CD4-positive, alpha-beta T cell treated with Interleukin-12 subunit alpha and Interleukin-12 subunit beta, for 1 hour (primary cell): Measurements from ENCODE around the gene NAAA.
"Not testable (repeated sequence)": the region's sequence is repeated elsewhere in the genome, so short reads cannot be mapped to it uniquely, and the experiment has no call there.

Experiments used
- DNase-seq: peaks from one replicate; pipeline ENCODE4 v3.0.0-alpha.2; 2020

NAAA gene

GRCh38 chr4:75940692-75941253, at the start of gene NAAA:
TSS of gene NAAA (minus strand) at chr4:75941013. CDS start at chr4:75940949, 64 bp downstream.
- DNase-seq: peak; percentile 84

DNA sequence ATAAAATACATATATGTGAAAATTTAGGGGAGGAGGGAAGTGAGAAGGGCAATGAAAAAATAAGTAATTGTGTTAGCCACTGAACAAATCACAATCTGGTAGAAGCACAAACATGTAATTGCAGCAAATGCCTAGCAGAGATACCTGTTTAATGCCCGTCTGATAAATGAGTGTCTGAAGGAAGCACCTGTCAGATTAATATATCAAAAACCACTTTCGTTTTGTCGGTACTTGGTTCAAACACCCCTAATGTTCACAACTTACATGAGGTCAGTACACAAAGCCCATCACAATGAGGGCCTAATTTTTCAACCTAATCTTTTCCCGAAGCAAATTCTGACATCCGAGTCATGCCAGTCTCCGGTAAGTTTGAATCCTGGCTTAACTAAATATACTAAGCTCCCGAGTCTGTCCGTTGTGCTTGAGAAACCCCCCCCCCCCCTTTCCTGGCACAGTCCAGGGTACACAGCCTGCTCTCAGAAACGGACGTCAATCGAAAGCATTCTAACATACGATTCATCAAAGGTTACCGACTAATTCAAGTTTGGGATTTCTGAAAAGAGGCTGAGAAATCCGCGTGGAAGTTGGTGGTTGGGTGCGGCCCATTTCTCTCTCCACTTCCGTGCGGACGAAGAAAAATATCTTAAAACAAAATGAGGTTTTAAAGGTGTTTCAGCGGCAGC, 49.2 kb upstream of the NAAA start:
- peak; percentile 10 for DNase-seq

DNA sequence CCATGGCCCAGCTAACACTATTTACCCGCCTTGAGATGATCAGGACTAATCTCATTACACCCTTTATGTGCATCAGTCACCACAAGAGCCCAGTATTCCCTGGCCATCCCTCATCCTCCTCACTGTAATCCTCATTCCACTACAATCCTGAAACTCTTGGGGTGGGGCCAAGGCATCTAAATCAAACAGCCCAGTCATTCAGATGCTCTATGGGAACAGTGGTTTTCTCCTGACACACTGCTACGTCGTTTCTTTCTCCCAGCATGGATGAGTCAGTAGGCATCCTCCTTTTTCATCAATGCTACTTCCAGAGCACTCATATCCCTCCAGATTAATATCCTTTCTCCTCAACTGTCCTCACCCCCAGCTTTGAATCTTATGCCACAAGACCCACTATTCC, 44.3 kb upstream of the NAAA start:
- no peak for DNase-seq

- no peak for DNase-seq
Measured at GRCh38 chr4:75980576-75980975, 39.8 kb upstream of the NAAA start.

DNA sequence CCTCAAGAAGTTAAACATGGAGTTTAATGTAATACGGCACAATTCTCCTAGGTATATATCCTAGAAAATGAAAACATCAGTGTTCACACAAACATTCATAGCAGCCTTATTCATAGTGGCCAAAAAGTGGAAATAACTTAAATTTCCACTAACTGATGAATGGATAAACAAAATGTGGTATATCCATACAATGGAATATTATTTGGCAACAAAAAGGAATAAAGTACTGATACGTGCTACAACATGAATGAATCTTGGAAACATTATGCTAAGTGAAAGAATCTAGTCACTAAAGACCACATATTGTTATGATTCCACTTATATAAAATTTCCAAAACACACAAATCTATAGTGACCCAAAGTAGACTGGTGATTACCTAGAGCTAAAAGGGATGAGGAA, 35.4 kb upstream of the NAAA start:
- no peak for DNase-seq

DNA sequence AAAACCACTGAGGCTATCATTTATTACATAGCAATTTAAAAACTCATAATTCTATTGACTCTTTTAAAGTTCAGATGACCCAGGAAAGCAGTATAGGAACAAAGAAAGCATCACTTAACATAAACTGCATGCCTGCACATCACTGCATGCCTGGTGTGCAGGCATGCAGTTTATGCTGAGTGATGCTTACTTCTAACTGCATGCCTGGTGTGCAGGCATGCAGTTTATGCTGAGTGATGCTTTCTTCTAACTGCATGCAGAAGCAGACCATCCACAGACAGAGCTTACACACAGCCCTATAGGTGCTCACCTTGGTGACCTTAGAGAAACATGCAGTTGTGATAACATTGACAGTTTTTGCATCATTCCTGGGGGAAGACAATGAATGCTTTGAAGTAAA, 33.0 kb upstream of the NAAA start:
- no peak for DNase-seq

DNA sequence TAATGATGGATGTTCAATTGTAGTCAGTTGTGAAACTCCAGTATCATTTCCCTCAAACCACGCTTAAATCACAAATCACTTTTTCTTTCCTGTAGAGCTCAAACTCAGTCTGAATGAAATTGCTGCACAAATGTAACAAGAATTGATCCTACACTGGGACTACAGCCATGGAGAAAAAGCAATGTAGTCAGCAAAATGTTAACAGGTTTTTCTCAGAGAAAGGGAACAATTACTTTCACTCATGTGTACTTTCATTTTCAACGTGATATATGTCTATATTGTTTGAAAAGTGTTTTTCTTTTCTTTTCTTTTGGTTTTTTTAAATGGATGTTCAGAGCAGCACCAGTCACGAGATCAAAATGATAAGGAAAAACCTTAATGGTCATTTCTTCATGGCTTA, 27.3 kb upstream of the NAAA start:
- no peak for DNase-seq

DNA sequence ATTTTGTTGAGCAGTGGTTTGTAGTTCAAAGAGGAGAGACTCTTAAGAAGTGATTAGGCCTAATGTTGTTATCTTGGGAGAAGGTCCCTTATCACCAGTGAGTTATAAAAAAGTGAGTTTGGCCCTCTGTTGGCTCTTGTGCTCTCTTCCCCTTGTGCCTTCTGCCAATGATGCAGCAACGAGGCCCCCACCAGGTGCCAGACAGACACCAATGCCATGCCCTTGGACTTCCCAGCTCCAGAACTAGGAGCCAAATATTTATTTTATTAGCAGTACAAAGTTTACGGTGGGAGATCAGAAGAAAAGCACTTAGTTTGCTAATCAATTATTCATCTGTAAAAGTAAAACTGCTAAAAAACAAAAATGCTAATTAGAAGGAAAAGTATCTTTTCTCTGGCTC, 22.7 kb upstream of the NAAA start:
- DNase-seq: no peak

DNA sequence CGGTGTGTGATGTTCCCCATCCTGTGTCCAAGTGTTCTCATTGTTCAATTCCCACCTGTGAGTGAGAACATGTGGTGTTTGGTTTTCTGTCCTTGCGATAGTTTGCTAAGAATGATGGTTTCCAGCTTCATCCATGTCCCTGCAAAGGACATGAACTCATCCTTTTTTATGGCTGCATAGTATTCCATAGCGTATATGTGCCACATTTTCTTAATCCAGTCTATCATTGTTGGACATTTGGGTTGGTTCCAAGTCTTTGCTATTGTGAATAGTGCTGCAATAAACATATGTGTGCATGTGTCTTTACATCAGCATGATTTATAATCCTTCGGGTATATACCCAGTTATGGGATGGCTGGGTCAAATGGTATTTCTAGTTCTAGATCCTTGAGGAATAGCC, 21.3 kb upstream of the NAAA start:
- DNase-seq: not testable (repeated sequence)

GRCh38 chr4:75958546-75958945, 17.7 kb upstream of the NAAA start:
- not testable (repeated sequence) for DNase-seq

GRCh38 chr4:75954811-75955210, 14.0 kb upstream of the NAAA start:
- not testable (repeated sequence) for DNase-seq

- no peak for DNase-seq
Measured at GRCh38 chr4:75953509-75953908, 12.7 kb upstream of the NAAA start.

- DNase-seq: no peak
Measured at GRCh38 chr4:75950213-75950815, 9.5 kb upstream of the NAAA start.

GRCh38 chr4:75948822-75949444, 8.1 kb upstream of the NAAA start:
- no peak for DNase-seq

DNA sequence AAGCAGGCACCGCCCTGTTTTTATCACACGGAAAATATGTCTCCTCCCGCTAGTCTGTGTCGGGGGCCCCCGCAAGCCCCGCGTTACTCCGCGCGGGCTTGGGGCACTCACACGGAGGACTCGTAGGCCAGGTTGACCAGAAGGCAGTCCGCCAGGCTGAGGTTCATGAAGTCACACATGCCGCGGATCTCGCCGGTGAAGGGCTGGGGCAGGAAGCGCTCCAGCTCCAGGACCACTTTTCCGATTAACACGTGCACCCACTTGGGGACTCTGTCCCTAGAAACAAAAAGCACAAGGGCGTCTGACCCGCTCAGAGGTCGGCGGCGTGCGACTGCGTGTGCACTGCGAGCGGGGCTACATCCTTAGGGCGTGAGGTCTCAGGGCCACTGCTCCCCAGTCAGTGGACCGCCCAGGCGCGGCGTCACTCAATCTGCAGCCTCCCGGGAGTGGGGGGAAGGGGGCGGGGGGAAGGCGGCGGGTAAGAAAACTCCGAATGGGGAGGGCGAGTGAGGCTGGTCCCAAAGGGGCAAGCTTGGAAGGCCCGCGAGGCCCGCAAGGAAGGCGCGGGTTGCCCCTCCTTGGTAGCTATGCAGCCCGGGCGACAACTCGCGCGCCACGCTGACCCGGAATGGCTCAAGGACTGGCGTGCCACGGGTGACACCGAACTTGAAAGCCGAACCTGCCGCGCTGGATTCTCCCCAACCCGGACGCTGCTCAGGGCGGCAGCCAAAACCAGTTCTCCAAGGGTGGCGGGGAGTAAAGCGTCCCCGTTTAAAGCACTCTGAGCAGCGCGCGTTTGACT, 722 bp downstream of the NAAA start:
- DNase-seq: peak; percentile 78

DNA sequence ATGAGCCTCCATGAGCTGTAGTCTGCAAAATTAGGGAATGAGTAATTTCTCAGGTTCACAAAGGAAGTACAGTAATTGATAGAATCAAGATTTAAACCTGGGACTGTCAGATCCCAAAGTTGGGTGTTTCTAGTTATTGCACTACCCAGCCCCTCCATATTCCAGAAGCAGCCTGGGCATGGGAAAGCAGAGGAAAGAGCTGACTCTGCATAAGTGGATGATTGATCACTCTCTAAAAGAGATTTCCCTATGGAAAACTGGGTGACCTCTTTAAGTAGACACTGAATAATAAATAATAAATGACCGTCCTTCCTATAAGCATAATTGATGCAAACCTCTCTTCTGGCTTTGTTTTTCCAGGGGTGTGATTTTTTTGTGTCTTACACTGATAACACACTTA, 5.2 kb downstream of the NAAA start:
- no peak for DNase-seq

DNA sequence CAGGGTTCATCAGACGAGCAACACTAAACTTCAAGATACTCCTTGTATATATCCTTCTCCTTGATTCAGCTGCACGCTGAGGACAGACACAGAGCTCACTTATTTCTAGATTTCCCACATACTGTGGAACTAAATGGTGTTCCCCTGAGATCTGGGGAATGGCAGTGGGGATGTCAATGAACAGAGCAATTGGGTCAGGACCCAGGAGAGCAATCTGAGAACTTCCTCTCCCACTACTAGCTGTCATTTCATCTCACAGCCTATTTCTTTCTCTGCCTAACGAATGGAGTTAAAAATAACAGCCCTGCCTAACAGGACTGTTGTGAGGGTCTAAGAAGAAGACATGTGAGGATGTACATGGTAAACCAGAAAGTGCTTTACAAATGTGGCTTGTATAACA, 10.7 kb downstream of the NAAA start:
- no peak for DNase-seq

GRCh38 chr4:75924916-75925315, 15.9 kb downstream of the NAAA start:
- not testable (repeated sequence) for DNase-seq

GRCh38 chr4:75924309-75924827, 16.4 kb downstream of the NAAA start:
- no peak for DNase-seq

DNA sequence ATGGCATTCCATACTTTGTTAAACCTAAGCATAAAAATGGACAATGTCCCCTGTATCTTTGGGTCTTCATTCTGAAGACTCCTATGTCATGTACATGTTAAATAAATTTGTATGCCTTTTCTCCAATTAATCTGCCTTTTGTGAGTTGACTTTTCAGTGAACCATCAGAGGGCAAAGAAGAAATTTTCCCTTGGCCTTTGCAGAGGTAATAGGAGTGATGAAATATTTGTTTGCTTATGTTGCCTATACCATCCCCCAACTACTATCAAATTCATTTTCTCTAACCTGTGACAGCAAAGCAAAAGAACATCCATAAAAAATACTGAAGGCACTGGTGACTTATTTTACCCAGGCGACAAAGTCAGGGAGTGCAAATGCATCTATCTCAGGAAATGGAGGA, 18.2 kb downstream of the NAAA start:
- no peak for DNase-seq

DNA sequence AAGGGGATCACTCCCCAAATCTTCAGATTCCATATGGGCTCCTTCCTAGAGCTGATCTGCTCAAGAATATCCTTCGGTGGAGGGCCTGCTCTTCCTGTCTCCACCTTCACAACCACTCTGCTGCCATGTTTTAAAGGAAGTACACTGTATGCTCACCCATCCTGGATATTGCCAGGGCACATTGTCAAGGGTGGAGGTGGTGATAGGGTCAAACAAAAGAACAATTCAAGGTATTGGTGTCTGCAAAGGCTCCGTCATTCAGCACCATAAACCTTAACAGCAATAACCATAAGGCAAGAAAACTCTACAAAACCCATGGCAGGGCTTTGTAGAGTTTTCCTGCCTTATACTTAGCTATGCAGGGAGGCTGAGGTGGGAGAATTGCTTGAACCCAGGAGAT, 18.9 kb downstream of the NAAA start:
- no peak for DNase-seq

- DNase-seq: no peak
Measured at GRCh38 chr4:75920327-75920726, 20.5 kb downstream of the NAAA start.

DNA sequence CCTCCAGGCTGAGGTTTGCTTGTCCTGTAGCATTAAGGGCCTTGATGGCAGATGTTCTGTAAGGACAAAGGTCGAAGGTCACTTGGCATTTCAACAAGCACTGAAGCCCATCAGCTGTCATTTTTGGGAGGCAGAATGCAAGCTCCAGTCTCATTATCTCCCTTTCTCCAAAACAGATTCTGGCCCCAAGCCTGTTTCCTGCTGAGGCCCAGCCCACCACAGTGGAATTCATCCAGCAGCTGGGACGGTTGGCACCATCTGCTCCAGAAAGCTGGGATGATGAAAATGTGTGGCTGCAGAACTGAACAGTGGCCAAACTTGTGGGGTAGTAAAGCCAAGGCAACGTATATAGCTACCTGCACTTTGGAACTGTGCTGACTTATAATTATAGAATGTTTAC, 20.9 kb downstream of the NAAA start:
- no peak for DNase-seq
